Thyroid gland (tissue), 4 donors: Measurements from ENCODE around the gene MFAP5.

ENCODE experiments used
- CTCF ChIP-seq, 6 experiments: fragments of 200-600 bp in 3 of 6; fragments of 450-650 bp in 3 of 6; sonication (generic) in 3 of 6; IDR thresholded peaks; one replicate each; pipeline ENCODE4 v1.5.1; 2016 to 2019; ENCODE audit warnings: antibody characterized with exemption in 6 of 6, mild to moderate bottlenecking in 2 of 6, inconsistent platforms in 1 of 6, moderate library complexity in 1 of 6
- POLR2A ChIP-seq, 2 donors: fragments of 450-650 bp; IDR thresholded peaks; one replicate each; pipeline ENCODE4 v1.6.1; 2017; ENCODE audit warnings: antibody characterized with exemption in 2 of 2, mild to moderate bottlenecking in 2 of 2, moderate library complexity in 1 of 2

DNA sequence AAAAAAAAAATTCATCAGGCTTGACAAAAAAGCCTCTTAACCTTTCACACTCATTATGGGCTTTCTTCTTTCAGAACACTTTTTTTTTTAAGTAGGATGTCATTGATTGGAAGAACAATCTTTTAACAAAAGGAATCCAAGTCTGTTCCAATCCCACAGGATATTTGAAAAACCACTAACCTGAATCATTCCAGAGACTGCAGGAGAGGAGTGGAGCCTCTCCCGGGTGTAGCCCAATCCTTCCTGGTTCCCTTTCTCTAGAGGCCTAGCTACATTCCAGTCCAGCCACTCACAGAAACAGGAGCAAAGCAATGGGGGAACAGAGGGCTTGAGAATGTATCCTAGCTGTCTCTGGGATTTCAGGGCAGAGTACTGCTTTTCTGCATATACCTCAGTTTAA, 4.3 kb downstream of the MFAP5 start:
- TF ChIP-seq CTCF (IDR thresholded peaks at IDR 0.05) (no peak), POLR2A (IDR thresholded peaks at IDR 0.05) (no peak)
